HepG2 (cell line): ENCODE data around the gene EVA1C. TPM values are rescaled to one million over a fixed set of nuclear protein-coding genes. Genes with fewer than 3 reads are reported as not detected.

Experiments
- AHDC1 ChIP-seq: sonication (generic); formaldehyde crosslinking; IDR thresholded peaks from 2 replicates; pipeline ENCODE4 v1.5.1; 2020; ENCODE audit warnings: mild to moderate bottlenecking, missing genetic modification reagents, borderline replicate concordance
- HDAC1 ChIP-seq: sonication (generic); formaldehyde crosslinking; IDR thresholded peaks from 2 replicates; pipeline ENCODE4 v1.5.1; 2020; ENCODE audit warnings: mild to moderate bottlenecking, missing genetic modification reagents
- NONO ChIP-seq, 2 experiments: fragments of 450-650 bp in 1 of 2; sonication (generic) in 1 of 2; formaldehyde crosslinking in 1 of 2; IDR thresholded peaks in 1 of 2; conservative IDR thresholded peaks in 1 of 2; 2 replicates each; pipeline versions ENCODE4 v1.6.1 to v1.8.0; 2017 to 2022; ENCODE audit warnings: mild to moderate bottlenecking in 1 of 2, missing genetic modification reagents in 1 of 2, moderate library complexity in 1 of 2
- YEATS2 ChIP-seq: sonication (generic); formaldehyde crosslinking; IDR thresholded peaks from 2 replicates; pipeline ENCODE4 v1.4.0; 2020; ENCODE audit warnings: missing genetic modification reagents, borderline replicate concordance
- ZBTB46 ChIP-seq: sonication (generic); formaldehyde crosslinking; IDR thresholded peaks from 2 replicates; pipeline ENCODE4 v1.4.0; 2020; ENCODE audit warnings: mild to moderate bottlenecking, missing genetic modification reagents, borderline replicate concordance
- polyA plus RNA-seq, 8 experiments: library from polyadenylated mRNA; depleted of rRNA in 3 of 8; stranded (reverse) in 7 of 8; unstranded in 1 of 8; fragments of >200 nt; fragmentation: Illumina TruSeq in 4 of 8; extraction: Trizol in 4 of 8; gene quantifications; 2 replicates each; pipeline versions ENCODE4 v1.2.1 to v1.2.3, GENCODE V29; 2011 to 2016; ENCODE audit warnings: low read depth in 4 of 8, missing spikeins in 1 of 8, mixed read lengths in 1 of 8; ENCODE audit not compliant: insufficient read depth in 1 of 8
- total RNA-seq, 5 experiments: library from RNA; depleted of rRNA; stranded (reverse); fragments of >200 nt; fragmentation: Illumina TruSeq; extraction: Trizol; gene quantifications; 2 replicates each; pipeline ENCODE4 v1.2.3, GENCODE V29; 2016; ENCODE audit warnings: low read depth in 1 of 5
- TF ChIP-seq, protein P1 (sequence below): sonication (generic); formaldehyde crosslinking; IDR thresholded peaks from 2 replicates; pipeline ENCODE4 v1.4.0; 2020; ENCODE audit warnings: missing genetic modification reagents

EVA1C gene
- total and polyA plus RNA-seq, 2 of the 13 experiments (the other 11 are each of a cell fraction or from before 2014, with no cell fraction given): 0.29 to 0.34 TPM

DNA sequence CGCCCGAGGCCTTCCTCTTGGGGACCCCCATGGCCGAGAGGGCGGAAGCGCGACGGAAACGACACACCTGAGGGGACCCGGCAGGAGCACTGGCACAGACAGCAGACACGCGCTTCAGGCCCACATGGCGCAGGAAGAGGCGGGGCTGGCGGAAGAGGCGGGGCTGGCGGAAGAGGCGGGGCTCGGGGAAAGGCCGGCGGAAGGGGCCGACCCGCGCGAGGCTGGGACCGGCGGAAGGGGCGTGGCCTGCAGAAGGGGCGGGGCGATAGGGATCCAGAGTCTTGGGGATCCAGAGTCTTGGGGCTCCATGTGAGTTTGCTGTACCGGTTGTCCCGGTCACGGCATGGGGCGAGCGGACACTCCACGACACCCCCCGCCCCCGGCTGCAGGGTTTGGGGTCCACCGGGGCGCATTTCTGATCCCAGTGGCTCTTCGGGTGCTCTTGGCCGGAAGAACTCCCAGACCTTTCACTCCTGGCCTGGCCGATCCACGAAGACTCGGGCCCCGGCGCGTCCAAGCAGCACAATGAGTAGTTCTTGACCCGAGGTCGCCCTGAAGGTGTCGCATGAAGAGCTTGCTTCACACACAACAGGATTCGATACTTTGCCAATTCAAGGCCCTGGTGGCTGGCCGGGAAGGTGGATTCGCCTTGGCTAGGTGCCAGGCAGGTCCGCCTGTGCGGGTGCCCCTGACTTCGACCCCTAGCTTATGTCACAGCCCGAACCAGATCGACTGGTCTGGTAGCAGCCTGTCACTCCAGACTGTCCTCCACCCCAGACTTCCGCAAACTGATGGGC, 19.4 kb upstream of the EVA1C start, which contains the start of gene URB1 (continued):
- TF ChIP-seq HDAC1 (CRISPR knock-in tag) (peak; percentile 99), AHDC1 (0 out of 2 replicates have a peak, but pooled peaks have one; percentile 39), NONO (IDR thresholded peaks at IDR 0.05) (no peak), NONO (CRISPR knock-in tag; conservative IDR thresholded peaks at IDR 0.05) (peak; percentile 60; the same call in 1 of the 2 replicates), YEATS2 (CRISPR knock-in tag) (peak; percentile 73; the same call in 1 of the 2 replicates), ZBTB46 (CRISPR knock-in tag) (no peak)
- TF ChIP-seq, protein P1, sequence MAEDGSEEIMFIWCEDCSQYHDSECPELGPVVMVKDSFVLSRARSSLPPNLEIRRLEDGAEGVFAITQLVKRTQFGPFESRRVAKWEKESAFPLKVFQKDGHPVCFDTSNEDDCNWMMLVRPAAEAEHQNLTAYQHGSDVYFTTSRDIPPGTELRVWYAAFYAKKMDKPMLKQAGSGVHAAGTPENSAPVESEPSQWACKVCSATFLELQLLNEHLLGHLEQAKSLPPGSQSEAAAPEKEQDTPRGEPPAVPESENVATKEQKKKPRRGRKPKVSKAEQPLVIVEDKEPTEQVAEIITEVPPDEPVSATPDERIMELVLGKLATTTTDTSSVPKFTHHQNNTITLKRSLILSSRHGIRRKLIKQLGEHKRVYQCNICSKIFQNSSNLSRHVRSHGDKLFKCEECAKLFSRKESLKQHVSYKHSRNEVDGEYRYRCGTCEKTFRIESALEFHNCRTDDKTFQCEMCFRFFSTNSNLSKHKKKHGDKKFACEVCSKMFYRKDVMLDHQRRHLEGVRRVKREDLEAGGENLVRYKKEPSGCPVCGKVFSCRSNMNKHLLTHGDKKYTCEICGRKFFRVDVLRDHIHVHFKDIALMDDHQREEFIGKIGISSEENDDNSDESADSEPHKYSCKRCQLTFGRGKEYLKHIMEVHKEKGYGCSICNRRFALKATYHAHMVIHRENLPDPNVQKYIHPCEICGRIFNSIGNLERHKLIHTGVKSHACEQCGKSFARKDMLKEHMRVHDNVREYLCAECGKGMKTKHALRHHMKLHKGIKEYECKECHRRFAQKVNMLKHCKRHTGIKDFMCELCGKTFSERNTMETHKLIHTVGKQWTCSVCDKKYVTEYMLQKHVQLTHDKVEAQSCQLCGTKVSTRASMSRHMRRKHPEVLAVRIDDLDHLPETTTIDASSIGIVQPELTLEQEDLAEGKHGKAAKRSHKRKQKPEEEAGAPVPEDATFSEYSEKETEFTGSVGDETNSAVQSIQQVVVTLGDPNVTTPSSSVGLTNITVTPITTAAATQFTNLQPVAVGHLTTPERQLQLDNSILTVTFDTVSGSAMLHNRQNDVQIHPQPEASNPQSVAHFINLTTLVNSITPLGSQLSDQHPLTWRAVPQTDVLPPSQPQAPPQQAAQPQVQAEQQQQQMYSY: no peak
